Measurements from ENCODE around the gene AFAP1L2. TPM values are rescaled to one million over a fixed set of nuclear protein-coding genes. Genes with fewer than 3 reads are reported as not detected.

Gene AFAP1L2
- total RNA-seq, 1 donor from 2014 or later = 0.98 TPM

DNA sequence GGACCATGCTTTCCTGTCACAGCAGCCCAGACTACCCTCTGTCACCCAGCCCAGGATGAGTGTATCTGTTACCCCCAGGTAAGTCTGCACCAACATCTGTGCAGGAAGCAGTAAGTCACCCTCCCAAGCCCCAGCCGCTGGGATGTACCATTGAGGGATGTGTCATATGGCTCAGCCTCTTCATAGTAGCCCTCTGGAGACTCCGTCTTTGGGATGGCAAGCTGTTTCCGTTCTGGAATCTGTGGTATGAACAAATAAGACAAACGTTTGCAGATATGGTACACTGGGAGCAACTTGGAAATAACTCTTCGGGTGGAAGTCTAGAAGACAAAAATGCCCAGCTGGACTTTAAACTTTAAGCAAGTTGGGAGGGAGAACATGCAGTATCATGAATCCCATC, 81.3 kb downstream of the AFAP1L2 start:
- no peak overlapping the region for H3K27ac Mint-ChIP-seq

DNA sequence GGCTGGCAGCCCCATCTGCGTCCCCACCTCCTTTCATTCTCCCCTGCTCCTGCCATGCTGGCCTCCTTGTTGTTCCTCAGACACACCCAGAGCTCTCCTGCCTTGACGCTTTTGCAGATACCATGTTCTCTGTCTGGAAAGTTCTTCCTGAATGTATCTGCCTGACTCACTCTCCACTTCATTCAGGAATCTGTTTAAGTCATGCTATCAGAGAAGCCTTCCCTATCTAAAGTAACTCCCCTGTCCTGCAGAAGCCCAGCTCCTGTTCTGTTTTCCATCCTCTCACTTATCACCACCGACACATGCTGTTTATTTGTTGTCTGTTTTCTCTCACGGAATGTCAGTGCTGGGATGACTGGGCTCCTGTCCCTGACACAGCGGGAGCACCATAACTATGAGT, 82.0 kb downstream of the AFAP1L2 start:
- no peak for DNase-seq (ENCODE audit: low spot score, unreplicated experiment)
- peaks cover 8% of the 10 kb centered on the region for H3K4me1 Mint-ChIP-seq (ENCODE audit: low read depth)
- H3K27me3 Mint-ChIP-seq = peaks cover 14% of the 10 kb centered on the region
- no peak overlapping the region for H3K27ac Mint-ChIP-seq
- TF ChIP-seq CTCF (IDR thresholded peaks at IDR 0.05; ENCODE audit: unreplicated experiment) = no peak
- no peaks in the 10 kb centered on the region for H3K9me3 Mint-ChIP-seq (ENCODE audit: low read depth)
- no peaks in the 10 kb centered on the region for H3K36me3 Mint-ChIP-seq (ENCODE audit: insufficient read depth)
- H3K4me3 Mint-ChIP-seq (ENCODE audit: low read depth) = no peak overlapping the region

More for the DNA sequence above, 81.3 kb downstream of the AFAP1L2 start:
- no peak for DNase-seq (ENCODE audit: low spot score, unreplicated experiment)
- H3K36me3 Mint-ChIP-seq (ENCODE audit: insufficient read depth) = no peaks in the 10 kb centered on the region
- no peak for TF ChIP-seq CTCF (IDR thresholded peaks at IDR 0.05; ENCODE audit: unreplicated experiment)
- peaks cover 8% of the 10 kb centered on the region for H3K4me1 Mint-ChIP-seq (ENCODE audit: low read depth)
- H3K27me3 Mint-ChIP-seq = peaks cover 14% of the 10 kb centered on the region
- H3K4me3 Mint-ChIP-seq (ENCODE audit: low read depth) = no peak overlapping the region
- no peaks in the 10 kb centered on the region for H3K9me3 Mint-ChIP-seq (ENCODE audit: low read depth)

DNA sequence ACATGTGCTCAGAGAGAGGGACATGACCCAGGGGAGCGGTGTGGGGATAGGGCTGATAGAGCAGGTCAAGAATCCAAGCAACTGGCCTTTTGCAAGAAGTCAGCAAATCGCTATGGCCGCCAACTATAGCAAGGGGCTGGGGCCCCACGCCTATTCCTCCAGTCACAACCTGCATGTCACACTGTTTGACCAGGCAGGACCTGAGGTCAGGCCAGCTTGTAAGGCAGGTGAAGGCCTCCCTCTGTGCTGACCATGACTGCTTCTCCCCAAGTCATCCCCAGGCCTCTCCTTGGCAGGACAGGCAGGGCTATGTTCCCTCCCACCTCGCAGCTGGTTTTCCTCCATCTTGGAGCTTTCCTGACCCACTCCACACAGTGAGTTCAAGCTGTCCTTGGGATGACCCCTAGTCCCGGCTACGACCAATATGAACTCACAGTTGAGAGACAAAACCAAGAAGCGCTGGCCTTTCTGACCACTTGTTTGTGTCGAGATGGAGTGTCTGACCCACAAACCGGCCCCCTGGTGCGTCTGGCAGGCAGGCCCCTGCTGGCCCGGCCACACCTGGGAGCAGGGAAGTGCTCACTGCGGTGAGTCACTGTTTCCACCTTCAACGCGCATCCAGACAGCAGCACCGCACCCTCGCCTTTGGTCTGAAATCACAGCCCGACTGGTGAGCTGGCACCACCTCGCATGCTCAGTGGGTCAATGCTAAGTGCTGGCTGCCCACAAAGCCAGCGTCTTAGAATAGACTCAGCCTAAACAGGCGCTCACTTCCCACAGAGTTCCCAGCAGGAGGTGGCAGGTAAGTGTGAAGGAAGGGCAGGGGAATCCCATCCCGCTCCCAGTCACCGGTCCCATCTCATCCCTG, 83.8 kb downstream of the AFAP1L2 start:
- H3K27ac Mint-ChIP-seq = no peak overlapping the region
- TF ChIP-seq CTCF (IDR thresholded peaks at IDR 0.05; ENCODE audit: unreplicated experiment) = no peak
- no peaks in the 10 kb centered on the region for H3K9me3 Mint-ChIP-seq (ENCODE audit: low read depth)
- H3K27me3 Mint-ChIP-seq = peaks cover 24% of the 10 kb centered on the region
- no peak overlapping the region for H3K4me3 Mint-ChIP-seq (ENCODE audit: low read depth)
- H3K36me3 Mint-ChIP-seq (ENCODE audit: insufficient read depth) = no peaks in the 10 kb centered on the region
- DNase-seq (ENCODE audit: low spot score, unreplicated experiment) = no peak
- H3K4me1 Mint-ChIP-seq (ENCODE audit: low read depth) = peaks cover 8% of the 10 kb centered on the region

DNA sequence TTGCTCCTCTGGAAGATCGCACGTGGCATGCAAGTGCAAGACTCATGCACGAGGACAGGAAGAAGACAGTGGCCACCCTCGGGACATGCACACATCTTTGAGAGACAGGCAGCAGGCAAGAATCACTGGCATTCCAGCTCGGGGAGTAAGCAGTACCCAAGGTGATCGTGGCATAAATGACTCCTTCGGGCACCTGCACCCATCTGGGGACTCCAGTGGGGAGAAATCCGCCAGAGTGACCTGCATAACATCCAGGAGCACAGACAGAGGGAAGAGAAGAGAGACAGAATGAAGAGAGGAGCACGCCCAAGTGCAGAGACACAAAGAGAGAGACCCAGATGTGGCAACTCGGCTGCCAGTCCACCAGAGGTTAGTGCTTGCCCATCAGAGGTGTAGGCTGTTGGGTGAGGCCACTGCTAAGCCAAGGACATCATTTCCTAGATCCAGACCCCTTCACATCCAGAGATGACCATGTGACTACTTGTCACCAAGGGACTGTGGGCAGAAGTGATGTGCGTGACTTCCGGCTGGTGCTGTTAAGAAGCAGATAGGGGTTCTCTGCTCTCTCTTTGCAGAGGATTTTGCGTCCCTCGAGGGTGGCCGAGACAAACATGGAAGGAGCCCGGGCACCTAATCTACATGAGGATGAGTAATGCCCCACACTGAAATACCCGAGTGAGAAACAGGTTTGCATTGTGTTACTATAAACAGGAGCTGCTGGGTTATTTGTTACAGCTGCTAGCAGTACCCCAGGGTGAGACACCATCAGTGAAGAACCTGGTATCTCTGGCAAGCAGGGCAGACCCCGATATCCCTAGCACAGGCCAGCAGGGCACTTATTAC, 84.7 kb downstream of the AFAP1L2 start:
- Mint-ChIP-seq H3K4me1 (ENCODE audit: low read depth) (peaks cover 4% of the 10 kb centered on the region), H3K4me3 (ENCODE audit: low read depth) (no peak overlapping the region), H3K27me3 (peaks cover 24% of the 10 kb centered on the region), H3K9me3 (ENCODE audit: low read depth) (no peaks in the 10 kb centered on the region), H3K27ac (no peak overlapping the region), H3K36me3 (ENCODE audit: insufficient read depth) (no peaks in the 10 kb centered on the region)
- DNase-seq (ENCODE audit: low spot score, unreplicated experiment) = no peak
- no peak for TF ChIP-seq CTCF (IDR thresholded peaks at IDR 0.05; ENCODE audit: unreplicated experiment)

- Mint-ChIP-seq H3K27me3 (peaks cover 27% of the 10 kb centered on the region), H3K4me1 (ENCODE audit: low read depth) (no peaks in the 10 kb centered on the region), H3K27ac (no peak overlapping the region), H3K36me3 (ENCODE audit: insufficient read depth) (no peaks in the 10 kb centered on the region), H3K9me3 (ENCODE audit: low read depth) (no peaks in the 10 kb centered on the region), H3K4me3 (ENCODE audit: low read depth) (no peak overlapping the region)
- no peak for DNase-seq (ENCODE audit: low spot score, unreplicated experiment)
- no peak for TF ChIP-seq CTCF (IDR thresholded peaks at IDR 0.05; ENCODE audit: unreplicated experiment)
Observed at GRCh38 chr10:114316744-114317143, 87.6 kb downstream of the AFAP1L2 start.

Data from progenitor cell of endocrine pancreas (in vitro differentiated cells).